ENCODE results near the gene SOS2. TPM values are rescaled to one million over a fixed set of nuclear protein-coding genes. Genes with fewer than 3 reads are reported as not detected.

SOS2 gene
- total RNA-seq, 1 experiment from 2014 or later: 11.7 TPM

- TF ChIP-seq REST (IDR thresholded peaks at IDR 0.05; ENCODE audit: low read depth) (no peak), ELF1 (IDR thresholded peaks at IDR 0.05; ENCODE audit: borderline replicate concordance, low read depth) (no peak), ATF3 (IDR thresholded peaks at IDR 0.05) (no peak), YY1 (IDR thresholded peaks at IDR 0.05; ENCODE audit: extremely low read depth, insufficient replicate concordance, low read depth, low read length) (no peak), POLR2A (IDR thresholded peaks at IDR 0.05; ENCODE audit: borderline replicate concordance, extremely low read depth, insufficient read depth, insufficient read length) (no peak), CBX3 (IDR thresholded peaks at IDR 0.05; ENCODE audit: low read depth) (no peak), POLR2AphosphoS5 (IDR thresholded peaks at IDR 0.05; ENCODE audit: low read depth, low read length) (no peak), ZBTB33 (IDR thresholded peaks at IDR 0.05; ENCODE audit: extremely low read depth, insufficient replicate concordance, low read length) (no peak), ZNF274 (IDR thresholded peaks at IDR 0.05; ENCODE audit: low read depth, low read length) (no peak), ZFX (IDR thresholded peaks at IDR 0.05) (no peak), RAD21 (IDR thresholded peaks at IDR 0.05; ENCODE audit: low read depth) (no peak), EZH2 (IDR thresholded peaks at IDR 0.05) (no peak), SIN3A (IDR thresholded peaks at IDR 0.05; ENCODE audit: low read depth) (no peak), TCF7L2 (IDR thresholded peaks at IDR 0.05; ENCODE audit: borderline replicate concordance, extremely low read depth, insufficient read depth, insufficient read length) (no peak), FOSL1 (IDR thresholded peaks at IDR 0.05; ENCODE audit: low read depth) (no peak), CTCF (IDR thresholded peaks at IDR 0.05 in 2 of 3, conservative IDR thresholded peaks at IDR 0.05 in 1 of 3; ENCODE audit: borderline replicate concordance in 1 of 3, insufficient read depth in 1 of 3, low read depth in 2 of 3, low read length in 2 of 3) (no peak), MAX (IDR thresholded peaks at IDR 0.05) (no peak), SP1 (IDR thresholded peaks at IDR 0.05; ENCODE audit: low read depth) (no peak), EGR1 (IDR thresholded peaks at IDR 0.05; ENCODE audit: low read depth) (no peak)
- Histone ChIP-seq H3K9ac (ENCODE audit: low read length) (no peak overlapping the region), H3K79me2 (ENCODE audit: insufficient read depth, low read length) (no peaks in the 10 kb centered on the region), H3K36me3 (ENCODE audit: control insufficient read depth in 1 of 2, insufficient read depth in 2 of 2, low read length in 2 of 2) (no peaks in the 10 kb centered on the region), H3K4me2 (ENCODE audit: low read length) (no peak overlapping the region), H3K27ac (ENCODE audit: low read depth, low read length) (no peak overlapping the region), H3K9me3 (ENCODE audit: control insufficient read depth in 1 of 2, insufficient read depth in 1 of 2, low read depth in 1 of 2, low read length in 2 of 2) (no peaks in the 10 kb centered on the region), H2AFZ (ENCODE audit: low read depth, low read length, poor library complexity, severe bottlenecking) (no peak overlapping the region), H3K4me1 (ENCODE audit: control insufficient read depth in 1 of 2, insufficient read depth in 2 of 2, low read length in 2 of 2) (no peaks in the 10 kb centered on the region), H3K4me3 (replicated peaks in 1 of 2; ENCODE audit: low read depth in 1 of 2, low read length in 2 of 2) (no peak overlapping the region), H3K9me2 (ENCODE audit: insufficient read depth) (no peaks in the 10 kb centered on the region), H3K27me3 (ENCODE audit: insufficient read depth, low read length) (no peaks in the 10 kb centered on the region), H4K20me1 (ENCODE audit: insufficient read depth) (no peaks in the 10 kb centered on the region)
- ChIA-PET CTCF (no interaction called here), RAD21 (ENCODE audit: low non-redundant PET in 1 of 2, low total read pairs in 2 of 2, uncharacterized antibody in 2 of 2, unreplicated experiment in 2 of 2) (no interaction called here), POLR2A (no interaction called here)
- intact Hi-C loops (cut with micrococcal nuclease): no loop called here
- no peak for ATAC-seq
- no peak for DNase-seq (ENCODE audit: low read depth, low spot score)
- no TSS peak for BruUV-seq (replicated peaks)
These were observed 26.4 kb upstream of the SOS2 start for GRCh38 chr14:50257732-50258131.

All from HCT116 (cell line).